Gastrocnemius medialis (tissue), 4 donors: ENCODE measurements around the gene DNAJC17.

ENCODE experiments used
- POLR2A ChIP-seq, 2 donors: fragments of 450-650 bp; IDR thresholded peaks; one replicate each; pipeline ENCODE4 v1.6.1; 2017; ENCODE audit warnings: antibody characterized with exemption in 2 of 2, mild to moderate bottlenecking in 2 of 2, moderate library complexity in 2 of 2
- TF ChIP-seq, protein P1 (sequence below), 5 experiments: fragments of 450-650 bp in 3 of 5; fragments of 200-600 bp in 2 of 5; sonication (generic) in 2 of 5; IDR thresholded peaks in 4 of 5; conservative IDR thresholded peaks in 1 of 5; 1 replicate in 4 of 5; 2 replicates in 1 of 5; pipeline ENCODE4 v1.5.1; 2016 to 2019; ENCODE audit warnings: antibody characterized with exemption in 5 of 5, mild to moderate bottlenecking in 3 of 5, moderate library complexity in 3 of 5

DNA sequence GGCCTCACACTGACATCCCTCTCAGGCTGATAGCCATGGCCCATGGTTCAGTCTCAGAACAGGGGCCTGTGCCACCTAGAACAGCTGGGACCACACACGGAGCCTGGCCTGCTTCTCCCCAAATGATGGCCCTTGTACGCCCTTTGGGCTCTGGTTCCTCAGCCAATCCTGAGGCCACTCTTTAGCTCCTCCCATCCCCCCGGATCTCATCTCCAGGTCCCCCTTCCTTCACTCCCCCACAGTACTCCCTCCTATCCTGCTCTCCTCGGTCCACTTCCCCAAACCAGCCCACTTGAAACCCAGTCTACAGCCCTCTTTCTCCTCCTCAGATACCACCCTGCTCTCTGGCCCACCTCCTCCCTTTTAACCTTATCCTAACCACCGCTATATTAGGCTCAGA, 18.2 kb downstream of the DNAJC17 start:
- TF ChIP-seq, protein P1, sequence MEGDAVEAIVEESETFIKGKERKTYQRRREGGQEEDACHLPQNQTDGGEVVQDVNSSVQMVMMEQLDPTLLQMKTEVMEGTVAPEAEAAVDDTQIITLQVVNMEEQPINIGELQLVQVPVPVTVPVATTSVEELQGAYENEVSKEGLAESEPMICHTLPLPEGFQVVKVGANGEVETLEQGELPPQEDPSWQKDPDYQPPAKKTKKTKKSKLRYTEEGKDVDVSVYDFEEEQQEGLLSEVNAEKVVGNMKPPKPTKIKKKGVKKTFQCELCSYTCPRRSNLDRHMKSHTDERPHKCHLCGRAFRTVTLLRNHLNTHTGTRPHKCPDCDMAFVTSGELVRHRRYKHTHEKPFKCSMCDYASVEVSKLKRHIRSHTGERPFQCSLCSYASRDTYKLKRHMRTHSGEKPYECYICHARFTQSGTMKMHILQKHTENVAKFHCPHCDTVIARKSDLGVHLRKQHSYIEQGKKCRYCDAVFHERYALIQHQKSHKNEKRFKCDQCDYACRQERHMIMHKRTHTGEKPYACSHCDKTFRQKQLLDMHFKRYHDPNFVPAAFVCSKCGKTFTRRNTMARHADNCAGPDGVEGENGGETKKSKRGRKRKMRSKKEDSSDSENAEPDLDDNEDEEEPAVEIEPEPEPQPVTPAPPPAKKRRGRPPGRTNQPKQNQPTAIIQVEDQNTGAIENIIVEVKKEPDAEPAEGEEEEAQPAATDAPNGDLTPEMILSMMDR (IDR thresholded peaks at IDR 0.05 in 4 of 5, conservative IDR thresholded peaks at IDR 0.05 in 1 of 5), result no peak
- no peak for TF ChIP-seq POLR2A (IDR thresholded peaks at IDR 0.05)
